GM18870 (cell line): Measurements from ENCODE around the gene CD109.

Experiments
- ATAC-seq: cut with Tn5 transposase; IDR thresholded peaks from one replicate; pipeline ENCODE4 v1.9.1; 2021; ENCODE audit warnings: moderate library complexity; ENCODE audit not compliant: unreplicated experiment

The CD109 gene

DNA sequence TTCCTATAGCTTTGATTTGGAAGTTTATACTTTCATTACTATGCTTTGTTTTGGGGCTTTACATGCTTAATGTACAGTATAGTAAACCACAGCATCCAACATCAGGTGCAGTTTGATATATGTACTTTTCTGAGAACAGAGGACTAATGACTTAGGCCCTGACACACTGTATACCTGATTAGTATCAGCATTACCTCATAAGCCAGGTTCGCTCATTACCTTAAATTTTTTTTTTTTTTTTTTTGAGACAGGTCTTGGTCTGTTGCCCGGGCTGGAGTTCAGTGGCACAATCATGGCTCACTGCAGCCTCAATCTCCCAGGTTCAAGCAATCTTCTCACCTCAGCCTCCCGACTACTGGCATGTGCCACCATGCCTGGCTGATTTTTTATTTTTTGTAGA is 28.4 kb downstream of the CD109 start:
- no peak for ATAC-seq

DNA sequence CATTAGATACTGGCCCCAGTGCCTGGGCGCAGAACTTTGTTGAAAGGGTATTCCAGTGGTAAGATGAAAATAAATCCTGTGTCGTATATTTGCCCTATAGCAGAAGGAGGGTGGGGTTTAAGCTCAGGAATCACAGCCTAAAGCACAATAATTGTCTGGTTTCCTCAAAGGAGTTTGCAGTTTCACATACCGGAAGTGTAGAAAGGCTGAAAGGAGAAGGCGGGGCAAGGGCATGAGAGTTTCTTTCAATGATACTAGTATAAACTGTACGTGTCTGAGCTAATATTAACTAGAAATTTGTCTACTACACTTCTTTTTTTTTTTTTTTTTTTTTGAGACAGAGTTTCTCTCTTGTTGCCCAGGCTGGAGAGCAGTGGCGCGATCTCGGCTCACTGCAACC is 29.2 kb downstream of the CD109 start:
- ATAC-seq, result peak; percentile 39

DNA sequence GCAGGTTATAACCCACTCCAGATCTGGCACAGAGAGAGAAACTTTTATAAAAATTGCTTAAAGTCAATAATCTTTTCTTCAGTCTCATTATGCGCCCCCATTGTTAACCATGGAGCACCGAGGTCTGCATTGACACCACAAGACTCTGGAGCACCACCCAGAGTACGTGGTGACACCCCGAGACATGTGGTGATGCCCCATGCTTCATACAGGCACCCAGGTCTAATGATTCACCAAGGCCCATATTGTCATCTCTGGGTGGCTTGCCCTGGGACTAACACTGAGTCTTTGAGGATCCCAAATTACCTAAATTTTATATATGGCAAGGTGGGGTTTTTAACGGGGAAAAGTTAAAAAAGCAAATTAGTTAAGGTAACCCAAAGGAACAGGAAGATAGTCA is 31.1 kb downstream of the CD109 start:
- ATAC-seq, result no peak

DNA sequence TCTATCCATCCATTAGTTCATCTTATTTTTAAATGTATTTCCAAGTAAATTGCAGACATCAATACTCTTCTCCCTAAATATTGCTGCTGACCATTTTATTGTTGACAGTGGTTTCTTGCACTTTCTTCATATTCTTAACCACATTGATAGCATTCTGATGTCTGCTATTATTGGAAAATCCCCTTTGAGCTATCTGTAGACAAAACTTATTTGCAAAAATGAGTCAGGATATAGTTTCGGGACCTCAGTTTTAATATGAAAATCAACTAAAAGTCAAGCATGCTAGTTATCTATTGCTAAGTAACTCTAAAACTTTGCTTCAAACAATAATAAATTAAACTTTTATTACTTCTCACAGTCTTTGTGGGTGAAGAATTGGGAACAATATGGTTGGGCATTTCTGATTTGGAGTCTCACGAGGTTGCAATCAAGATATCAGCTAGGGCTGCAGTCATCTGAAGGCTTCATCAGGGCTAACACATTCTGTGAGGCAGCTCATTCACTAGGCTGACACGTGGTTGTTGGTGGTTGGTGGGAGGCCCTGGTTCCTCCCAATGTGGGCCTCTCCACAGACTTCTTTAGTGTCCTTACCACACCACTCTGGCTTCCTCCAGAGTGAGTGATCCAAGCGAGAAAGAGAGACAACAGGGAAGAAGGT is 32.7 kb downstream of the CD109 start:
- ATAC-seq, result peak; percentile 69

DNA sequence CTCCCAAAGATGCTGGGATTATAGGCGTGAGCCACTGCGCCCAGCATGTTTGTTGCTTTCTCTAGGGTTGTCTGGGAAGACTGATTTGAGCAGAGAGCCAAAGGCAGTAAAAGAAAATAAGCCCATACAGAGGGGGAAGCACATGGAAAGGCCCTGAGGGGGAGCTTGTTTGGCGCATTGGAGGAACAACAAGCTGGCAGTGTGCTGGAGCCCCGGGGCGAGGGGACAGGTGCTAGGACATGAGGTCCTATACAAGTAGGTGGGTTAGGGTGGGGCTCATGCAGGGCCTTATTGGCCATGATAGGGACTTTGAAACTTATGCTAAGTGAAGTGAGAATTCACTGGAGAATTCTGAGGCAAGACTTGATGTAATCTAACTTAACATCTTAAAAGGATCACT is 35.3 kb downstream of the CD109 start:
- ATAC-seq, result no peak

DNA sequence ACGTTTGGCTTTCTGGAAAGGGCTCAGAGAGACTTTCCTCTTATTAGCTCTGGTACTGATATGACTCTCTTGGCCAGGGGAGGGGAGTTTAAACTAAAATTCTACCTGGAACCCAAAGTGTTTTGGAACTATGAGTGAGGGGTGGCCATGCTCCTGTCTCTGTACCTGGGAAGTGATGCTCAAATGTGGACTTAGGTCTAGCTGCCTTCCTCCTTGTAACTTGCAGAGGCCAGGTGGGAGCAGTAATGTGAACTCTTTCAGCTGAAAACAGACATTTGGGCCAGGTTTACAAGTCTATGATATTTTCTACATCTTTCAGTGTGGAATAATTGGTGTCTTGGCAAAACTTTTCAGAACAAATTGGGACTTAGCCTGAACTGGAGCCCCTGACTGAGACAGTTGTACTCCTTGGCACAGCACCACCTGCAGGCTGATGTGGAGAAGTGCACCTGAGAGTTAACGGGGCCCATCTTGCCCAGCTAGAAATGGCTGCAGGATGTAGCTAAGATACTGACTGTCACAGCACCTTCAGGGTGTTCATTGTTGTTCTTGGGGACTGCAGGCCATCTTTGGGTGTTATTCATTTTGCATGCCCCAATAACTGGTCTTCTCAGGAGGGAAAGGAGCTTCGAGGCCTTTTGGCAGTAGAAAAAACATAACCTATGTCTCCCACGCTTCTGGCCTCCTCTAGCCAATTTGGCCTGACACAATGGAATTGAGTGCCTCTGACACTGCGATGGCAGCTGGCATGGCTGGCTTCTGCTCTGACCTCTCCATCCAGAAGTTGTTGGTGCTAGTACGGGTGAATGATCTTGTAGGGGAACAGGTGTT is 37.1 kb downstream of the CD109 start:
- peak; percentile 56 for ATAC-seq

DNA sequence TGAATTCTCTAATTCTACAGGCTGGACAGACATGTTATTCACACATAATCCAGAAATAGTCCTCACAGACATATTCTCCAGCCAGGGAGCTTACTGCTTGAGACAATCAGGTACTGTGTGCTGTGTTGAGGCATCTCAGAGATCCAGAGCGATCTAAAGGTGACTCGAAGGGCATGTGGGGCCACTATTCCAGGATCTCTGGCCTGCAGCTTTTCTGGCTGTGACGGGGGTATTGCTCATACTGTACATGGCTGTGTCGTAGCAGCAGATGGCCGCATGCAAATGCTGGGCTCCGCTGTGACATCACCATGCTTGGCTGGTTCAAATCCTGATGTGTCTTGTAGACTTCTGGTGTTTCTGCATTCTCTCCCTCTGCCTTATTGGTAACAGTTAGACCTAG is 37.8 kb downstream of the CD109 start:
- ATAC-seq, result no peak

DNA sequence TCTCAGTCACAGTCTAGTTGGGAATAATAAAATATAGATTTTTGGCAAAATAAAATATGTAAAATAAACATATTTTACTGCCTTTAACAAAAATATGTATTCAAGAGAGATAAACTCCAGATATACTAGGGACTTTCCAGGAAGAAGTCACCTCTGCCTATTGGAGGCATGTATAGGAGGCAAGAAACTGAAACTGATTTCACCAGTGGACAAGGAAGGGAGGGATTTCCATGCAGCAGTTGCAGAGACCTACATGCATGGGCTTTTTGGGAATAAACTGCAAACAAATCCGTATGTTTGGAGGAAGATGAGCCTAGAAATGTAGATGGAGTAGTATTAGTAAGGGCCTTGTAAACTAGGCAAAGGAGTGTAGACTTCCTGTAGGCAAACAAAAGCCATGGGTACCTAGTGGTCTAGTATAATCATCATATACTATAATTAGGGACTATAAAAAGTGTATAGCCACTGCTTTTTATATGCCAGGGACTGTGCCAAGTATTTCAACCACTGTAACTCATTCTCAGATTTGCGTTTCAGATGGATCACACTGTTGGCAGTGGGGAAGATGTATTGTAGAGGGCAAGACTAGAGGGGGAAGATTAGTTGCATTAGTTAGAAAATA is 38.9 kb downstream of the CD109 start:
- ATAC-seq, result no peak

DNA sequence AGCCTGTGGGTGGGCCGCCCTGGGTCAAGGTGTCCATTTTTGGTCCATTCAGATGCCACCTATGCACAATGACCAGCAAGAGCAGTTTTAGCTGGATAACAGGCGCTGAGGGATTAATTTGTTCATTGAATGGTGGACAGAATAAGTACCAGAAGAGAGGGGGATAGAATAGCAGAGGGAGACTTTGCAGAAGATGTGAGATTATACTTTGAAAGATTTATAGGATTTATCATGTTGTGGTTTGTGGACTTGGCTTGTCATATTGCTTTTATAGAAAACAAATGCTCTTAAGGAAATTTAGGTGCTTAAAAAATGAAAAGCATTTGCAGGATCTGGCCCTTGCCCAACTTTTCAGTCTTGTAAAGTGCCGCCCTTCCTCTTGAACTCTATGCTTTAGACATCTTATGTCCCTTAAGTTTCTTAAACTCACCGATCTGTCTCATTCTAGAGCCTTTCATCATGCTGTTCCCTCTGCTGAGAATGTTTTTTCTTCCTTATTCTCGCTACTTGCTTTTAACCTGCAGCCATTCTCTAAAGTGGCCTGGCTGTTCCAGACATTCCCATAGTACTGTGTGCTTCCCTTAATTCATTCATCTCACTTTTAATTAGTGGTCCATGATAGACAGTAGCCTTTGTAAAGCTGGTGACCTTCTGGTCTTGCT is 42.5 kb downstream of the CD109 start:
- ATAC-seq, result no peak

DNA sequence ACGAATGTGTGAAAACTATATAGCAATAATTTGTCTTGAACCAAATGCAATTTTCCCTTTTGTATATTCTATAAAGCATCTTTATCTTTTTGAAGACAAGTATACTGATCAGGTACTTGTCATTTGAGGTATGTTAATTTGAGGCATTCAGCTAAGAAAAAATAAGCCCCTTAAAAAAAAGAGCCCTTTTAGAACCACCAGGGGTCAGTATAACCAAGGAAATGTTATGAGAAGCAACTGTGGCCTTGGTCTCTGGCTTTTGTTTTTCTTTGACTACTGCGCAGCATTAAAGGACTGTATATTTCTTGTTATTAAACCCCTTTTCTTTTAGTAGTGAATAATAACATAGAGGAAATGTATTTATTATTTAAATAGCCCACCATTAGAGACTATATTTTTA is 43.1 kb downstream of the CD109 start:
- peak; percentile 57 for ATAC-seq

DNA sequence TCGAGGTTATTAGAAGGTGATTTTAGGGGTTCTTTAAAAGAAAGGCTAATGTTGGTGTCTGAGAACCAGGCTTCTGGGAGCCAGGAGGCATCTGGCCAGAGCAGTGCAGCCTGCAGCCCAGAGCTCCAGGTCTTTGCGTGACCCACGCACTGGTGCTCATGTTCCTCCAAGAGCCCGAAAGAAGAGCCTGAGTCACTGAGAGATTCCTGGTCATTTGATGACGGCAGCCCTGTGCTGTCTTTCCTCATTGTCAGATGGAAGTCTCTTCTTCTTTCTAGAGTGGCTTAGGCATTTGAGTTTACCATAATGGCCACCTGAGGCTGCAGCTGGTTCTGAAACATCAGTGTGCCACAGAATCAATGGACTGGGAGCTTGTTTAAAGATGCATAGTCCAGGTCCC is 46.4 kb downstream of the CD109 start:
- no peak for ATAC-seq

DNA sequence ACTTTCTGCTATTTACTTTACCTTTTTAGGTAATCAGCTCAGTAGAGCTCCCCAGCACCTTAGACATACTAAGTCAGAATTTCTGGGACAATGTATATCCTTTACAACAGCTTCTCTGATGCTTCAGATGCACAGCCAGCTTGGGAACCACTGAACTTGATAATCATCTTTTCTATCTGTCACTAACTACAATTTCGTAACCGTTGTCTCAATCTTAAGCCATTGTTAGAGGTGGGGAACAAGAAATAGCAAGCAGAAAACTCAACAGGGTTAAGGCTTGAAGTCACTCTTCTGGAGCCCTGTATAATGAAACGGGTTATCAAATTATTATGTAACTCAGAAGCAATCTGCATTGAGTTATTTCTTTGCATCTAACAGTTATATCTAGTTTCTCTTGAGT is 47.1 kb downstream of the CD109 start:
- ATAC-seq, result no peak

DNA sequence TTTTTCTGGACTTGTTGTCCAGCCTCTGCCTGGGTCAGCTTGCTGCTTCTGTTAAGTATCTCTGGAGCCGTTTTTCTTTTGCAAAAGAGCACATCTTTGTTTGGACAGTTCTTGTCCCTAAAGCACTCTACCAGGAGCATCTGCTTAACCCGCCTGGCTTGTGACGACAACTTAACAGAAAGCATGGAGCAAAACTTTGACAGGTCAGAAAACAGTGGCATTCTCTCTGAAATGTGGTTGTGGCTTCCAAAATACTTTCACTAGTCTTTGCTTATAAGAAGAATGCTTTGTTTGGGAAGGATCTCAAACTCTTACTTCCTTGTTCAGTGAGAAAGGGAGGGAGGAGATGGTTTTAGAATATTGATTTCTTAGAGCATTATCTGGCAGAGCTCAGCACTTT is 47.6 kb downstream of the CD109 start:
- no peak for ATAC-seq

DNA sequence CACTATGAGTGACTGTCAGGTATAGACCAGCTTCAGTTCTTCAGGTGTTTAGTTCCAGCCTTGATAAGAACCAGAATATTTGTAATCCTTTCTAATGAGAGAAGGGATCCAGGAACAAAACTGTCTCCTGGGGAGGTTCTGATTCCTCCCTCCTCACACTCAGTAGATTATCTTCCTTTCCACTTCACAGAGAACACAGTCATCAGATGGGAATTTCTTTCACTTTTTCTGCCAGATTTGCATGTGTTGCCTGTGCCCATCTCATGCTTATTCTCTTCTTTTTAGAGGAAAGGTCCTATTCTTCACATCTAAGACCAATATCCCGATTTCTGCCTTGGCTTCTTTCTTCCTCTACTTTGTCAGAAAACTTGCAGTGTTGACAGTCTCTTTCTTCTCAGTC is 50.8 kb downstream of the CD109 start:
- no peak for ATAC-seq

DNA sequence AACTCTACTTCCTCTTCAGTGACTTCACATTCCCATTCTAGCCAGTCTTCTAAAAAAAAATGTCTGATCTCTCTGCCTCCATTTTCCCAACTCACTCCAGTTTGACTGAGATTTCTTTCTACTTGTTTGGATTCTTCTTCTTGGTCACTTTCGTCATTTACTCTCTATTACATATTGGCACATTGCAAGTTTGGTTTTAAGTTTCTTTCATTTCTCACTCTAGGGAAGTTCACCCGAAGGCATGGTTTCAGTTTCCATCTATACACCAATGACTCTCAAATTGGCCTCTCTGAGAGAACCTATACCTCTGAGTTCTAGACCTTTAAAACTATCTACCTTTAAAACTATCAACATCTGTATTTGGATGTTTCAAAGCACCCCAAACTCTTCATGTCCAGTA is 51.3 kb downstream of the CD109 start:
- peak; percentile 100 for ATAC-seq

DNA sequence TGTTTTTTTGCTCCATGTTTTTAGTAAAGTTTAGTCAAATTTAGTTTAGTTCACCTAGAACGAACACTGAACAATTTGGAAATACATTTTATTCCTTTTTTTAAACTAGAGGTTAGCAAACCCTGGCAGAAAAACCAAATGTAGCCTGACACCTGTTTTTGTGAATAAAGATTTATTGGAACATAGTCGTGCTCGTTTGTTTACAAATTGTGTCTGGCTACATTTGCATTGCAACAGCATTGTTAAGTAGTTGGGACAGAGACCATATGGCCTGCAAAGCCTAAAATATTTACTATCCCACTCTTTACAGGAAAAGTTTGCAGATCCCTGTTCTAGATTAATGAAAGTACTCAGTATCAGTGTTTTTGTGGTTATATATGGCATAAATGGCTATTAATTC is 56.9 kb downstream of the CD109 start:
- ATAC-seq, result no peak

DNA sequence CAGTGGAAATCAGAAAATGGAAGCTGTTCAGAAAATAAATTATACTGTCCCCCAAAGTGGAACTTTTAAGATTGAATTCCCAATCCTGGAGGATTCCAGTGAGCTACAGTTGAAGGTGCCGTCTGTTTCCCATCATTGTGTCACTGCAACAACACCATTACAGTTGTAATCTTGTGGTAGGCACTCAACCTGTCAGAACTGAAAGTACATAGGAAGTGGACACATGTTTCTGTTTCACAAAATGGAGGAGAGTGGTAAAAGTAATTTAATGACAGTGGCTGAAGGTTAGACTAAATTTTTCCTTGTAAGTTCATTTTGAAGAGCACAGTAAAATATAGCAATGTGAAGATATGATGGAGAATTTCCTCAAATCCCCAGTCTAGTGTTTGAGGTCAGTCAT is 70.0 kb downstream of the CD109 start:
- no peak for ATAC-seq

DNA sequence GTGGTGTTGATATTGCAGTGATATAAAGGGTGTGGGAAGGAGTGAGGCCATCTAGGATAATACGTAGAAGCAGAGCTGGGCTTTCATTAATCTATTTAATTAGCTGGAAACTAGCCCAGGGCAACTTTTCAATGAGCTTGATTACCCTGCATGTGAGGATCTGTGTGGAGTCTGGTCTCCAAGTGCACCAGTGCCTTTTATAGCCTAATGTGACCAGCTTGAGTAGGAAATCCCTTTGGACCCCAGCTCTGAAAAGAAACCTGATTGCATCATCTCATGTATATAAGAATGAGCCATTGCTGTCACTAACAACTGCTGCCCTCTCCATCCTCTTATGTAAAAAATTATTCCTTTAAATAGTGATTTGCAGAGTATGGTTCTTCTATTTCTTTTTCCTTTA is 72.6 kb downstream of the CD109 start:
- ATAC-seq, result no peak

DNA sequence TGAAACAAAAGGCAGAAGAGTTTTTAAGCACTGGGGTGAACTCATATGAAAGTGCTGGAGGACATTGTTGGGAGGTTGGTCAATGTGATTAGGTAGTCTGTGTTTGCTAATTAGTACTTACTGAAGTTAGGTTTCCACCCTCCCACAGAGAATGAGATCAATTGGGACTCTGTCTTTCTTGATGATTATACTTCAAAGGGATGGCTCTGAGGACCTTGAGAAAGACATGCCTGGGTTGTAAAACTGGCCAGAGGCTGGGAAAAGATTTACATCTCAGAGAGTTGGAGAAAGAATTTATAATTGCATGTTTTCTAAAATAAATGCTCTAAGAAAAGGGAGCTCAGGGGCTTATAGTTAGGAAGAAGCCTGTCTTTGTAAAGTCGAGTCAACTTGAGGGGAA is 74.0 kb downstream of the CD109 start:
- no peak for ATAC-seq

DNA sequence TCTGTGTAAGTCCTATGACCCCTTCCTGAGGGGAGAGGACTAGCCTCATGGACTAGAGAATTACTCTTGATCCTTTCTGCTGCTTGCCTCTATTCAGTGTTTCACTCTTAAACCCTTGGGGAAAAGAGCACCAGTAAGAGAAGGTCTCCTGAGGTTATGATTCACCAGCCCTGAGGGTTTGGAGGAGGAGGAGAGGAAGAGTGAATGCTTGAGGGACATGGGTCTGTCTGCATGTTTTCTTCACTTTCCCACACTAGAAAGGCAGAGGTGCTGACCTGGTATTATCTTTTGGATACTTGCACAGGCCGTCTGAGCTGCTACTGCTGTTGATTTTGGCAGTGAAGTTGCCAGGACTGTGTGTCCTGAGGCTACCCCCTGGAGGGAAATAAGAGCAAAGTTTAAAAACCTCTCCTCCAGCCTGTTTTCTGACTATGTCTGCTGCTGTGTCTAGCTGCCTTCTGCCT is 78.3 kb downstream of the CD109 start:
- ATAC-seq, result no peak

DNA sequence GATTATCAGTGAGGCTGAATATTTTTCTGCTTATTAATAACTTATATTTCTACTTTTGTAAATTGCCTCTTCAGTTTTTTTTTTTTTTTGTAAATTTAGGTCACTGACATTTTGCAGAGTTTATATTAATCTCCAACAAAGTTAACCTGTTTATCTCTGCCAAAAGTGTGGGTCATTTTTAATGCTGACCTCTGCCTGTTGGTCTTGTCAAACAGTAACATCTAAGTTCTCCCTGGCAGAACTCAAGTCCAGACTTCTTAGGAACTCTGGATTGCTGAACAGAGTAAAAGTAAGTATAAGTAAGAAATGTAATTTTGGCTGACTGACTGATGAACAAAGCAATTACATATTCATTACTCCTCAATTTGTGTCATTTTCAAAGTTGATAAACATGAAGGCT is 83.9 kb downstream of the CD109 start:
- ATAC-seq, result no peak

DNA sequence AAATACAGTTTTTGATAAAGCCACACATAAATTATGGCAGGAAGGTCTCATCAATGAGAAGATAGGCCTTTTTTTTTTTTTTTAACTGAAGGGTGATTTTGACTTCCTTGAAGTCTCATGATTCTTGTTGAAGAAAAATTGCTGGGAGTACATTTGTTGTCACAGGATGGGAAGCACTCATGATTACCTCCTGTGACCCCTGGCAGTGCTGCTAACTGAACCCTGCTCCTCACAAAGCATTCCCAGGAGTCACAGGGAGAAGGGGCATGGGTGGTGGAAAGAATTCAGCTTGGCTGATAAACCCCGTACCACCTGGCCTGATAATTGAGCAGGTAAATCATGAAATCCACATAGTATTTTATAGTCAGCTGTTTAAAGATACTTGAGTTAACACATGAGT is 86.9 kb downstream of the CD109 start:
- ATAC-seq, result no peak
